GM18517 (cell line): ENCODE measurements around the gene NCR1.
"Not testable (repeated sequence)": the region's sequence is repeated elsewhere in the genome, so short reads cannot be mapped to it uniquely, and the experiment has no call there.

ENCODE experiments used
- ATAC-seq: cut with Tn5 transposase; IDR thresholded peaks from one replicate; pipeline ENCODE4 v1.9.1; 2021; ENCODE audit warnings: mild to moderate bottlenecking, moderate library complexity; ENCODE audit not compliant: unreplicated experiment

NCR1 gene

GRCh38 chr19:54906819-54907218 is 871 bp downstream of the NCR1 start:
- ATAC-seq, result no peak

- not testable (repeated sequence) for ATAC-seq
Observed at GRCh38 chr19:54907899-54908298, 2.0 kb downstream of the NCR1 start.

GRCh38 chr19:54916822-54917221 is 10.9 kb downstream of the NCR1 start:
- ATAC-seq, result no peak

- ATAC-seq, result no peak
Observed at GRCh38 chr19:54918499-54918898, 12.6 kb downstream of the NCR1 start.

- not testable (repeated sequence) for ATAC-seq
Observed at GRCh38 chr19:54919646-54920563, 14.0 kb downstream of the NCR1 start.

GRCh38 chr19:54921082-54921481 is 15.1 kb downstream of the NCR1 start:
- no peak for ATAC-seq

GRCh38 chr19:54923276-54923675 is 17.3 kb downstream of the NCR1 start:
- ATAC-seq, result no peak

GRCh38 chr19:54928299-54928698 is 22.4 kb downstream of the NCR1 start:
- ATAC-seq, result no peak

- ATAC-seq, result no peak
Observed at GRCh38 chr19:54937926-54938325, 32.0 kb downstream of the NCR1 start.

- ATAC-seq, result no peak
Observed at GRCh38 chr19:54938906-54939305, 33.0 kb downstream of the NCR1 start.

GRCh38 chr19:54939538-54939937 is 33.6 kb downstream of the NCR1 start:
- ATAC-seq, result not testable (repeated sequence)

GRCh38 chr19:54943772-54944361 is 37.9 kb downstream of the NCR1 start:
- not testable (repeated sequence) for ATAC-seq

- ATAC-seq, result no peak
Observed at GRCh38 chr19:54947381-54947780, 41.4 kb downstream of the NCR1 start, which contains the start of gene NLRP7. TSS of gene NLRP7 (minus strand) at chr19:54947530.

- no peak for ATAC-seq
Observed at GRCh38 chr19:54949412-54949811, 43.5 kb downstream of the NCR1 start.

GRCh38 chr19:54950580-54950979 is 44.6 kb downstream of the NCR1 start:
- not testable (repeated sequence) for ATAC-seq

- no peak for ATAC-seq
Observed at GRCh38 chr19:54952591-54953344, 46.8 kb downstream of the NCR1 start.

GRCh38 chr19:54953345-54953713 is 47.4 kb downstream of the NCR1 start:
- not testable (repeated sequence) for ATAC-seq

GRCh38 chr19:54955376-54955775 is 49.4 kb downstream of the NCR1 start:
- ATAC-seq, result no peak

- no peak for ATAC-seq
Observed at GRCh38 chr19:54959840-54960239, 53.9 kb downstream of the NCR1 start.
